Ectodermal cell (in vitro differentiated cells): ENCODE results near the gene NR1I2.

Source experiments
- H3K27ac ChIP-seq: 2 replicates; pipeline ENCODE4 v1.7.0; 2013; ENCODE audit warnings: mild to moderate bottlenecking, low read depth, low read length; ENCODE audit not compliant: insufficient read depth, poor library complexity, severe bottlenecking
- H3K27me3 ChIP-seq: 2 replicates; pipeline ENCODE4 v1.7.0; 2013; ENCODE audit warnings: mild to moderate bottlenecking, low read length; ENCODE audit not compliant: insufficient read depth, control insufficient read depth, poor library complexity, severe bottlenecking
- H3K36me3 ChIP-seq: one replicate; pipeline ENCODE4 v1.7.0; 2013; ENCODE audit warnings: low read length; ENCODE audit not compliant: control insufficient read depth, insufficient read depth
- H3K4me1 ChIP-seq: one replicate; pipeline ENCODE4 v1.7.0; 2013; ENCODE audit warnings: low read length; ENCODE audit not compliant: control insufficient read depth, insufficient read depth
- H3K4me3 ChIP-seq: 2 replicates; pipeline ENCODE4 v1.7.0; 2013; ENCODE audit warnings: low read depth, low read length, control low read depth; ENCODE audit not compliant: insufficient read depth
- H3K9me3 ChIP-seq: 2 replicates; pipeline ENCODE4 v1.7.0; 2013; ENCODE audit warnings: mild to moderate bottlenecking, low read length, moderate library complexity; ENCODE audit not compliant: control insufficient read depth
- WGBS, 2 experiments: methylation state at CpG; one replicate each; pipeline ENCODE4 v1.1.7; 2013; ENCODE audit warnings: missing lambda C conversion rate in 2 of 2; 5-methylcytosine and 5-hydroxymethylcytosine counted together

The NR1I2 gene

GRCh38 chr3:119835556-119835955 is 53.7 kb downstream of the NR1I2 start:
- H3K4me1 ChIP-seq = no peaks in the 10 kb centered on the region
- H3K27ac ChIP-seq = no peak overlapping the region
- H3K36me3 ChIP-seq = no peaks in the 10 kb centered on the region

DNA sequence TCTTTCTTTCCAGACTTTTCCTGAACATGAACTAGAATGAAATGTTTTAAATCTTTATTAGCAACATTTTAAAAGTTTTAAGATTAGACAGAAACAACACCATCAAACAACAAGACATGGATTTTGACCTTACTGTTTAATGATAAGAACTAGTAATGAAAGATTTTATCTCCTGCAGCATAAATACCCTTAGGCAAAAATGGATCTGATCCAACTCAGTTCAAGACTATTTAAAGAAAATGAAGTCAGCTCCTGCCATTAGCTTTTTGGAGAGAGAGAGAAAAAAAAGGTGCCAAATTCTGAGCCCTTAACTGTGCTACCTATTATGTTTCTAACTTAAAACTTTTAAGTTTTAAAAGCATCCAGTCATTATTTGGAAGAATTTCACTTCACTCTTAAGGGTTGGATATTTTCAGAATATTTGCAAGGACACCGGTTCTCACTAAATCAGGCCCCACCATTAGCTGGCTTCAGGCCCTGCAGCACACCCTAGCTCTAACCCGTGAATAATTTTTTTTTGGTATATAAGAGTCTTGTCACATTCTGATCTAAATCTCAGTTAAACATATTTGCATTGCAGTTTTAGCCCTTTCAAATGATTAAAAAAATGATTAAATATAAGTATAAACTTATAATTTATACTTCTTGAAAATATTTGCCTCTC is 60.0 kb downstream of the NR1I2 start:
- 67 to 100% methylated on average over 1 to 2 of the region's 2 CpGs for WGBS, 2 experiments
- Histone ChIP-seq H3K27ac (no peak overlapping the region), H3K4me1 (no peaks in the 10 kb centered on the region), H3K4me3 (no peak overlapping the region), H3K27me3 (no peaks in the 10 kb centered on the region), H3K9me3 (no peaks in the 10 kb centered on the region), H3K36me3 (no peaks in the 10 kb centered on the region)

More at GRCh38 chr3:119835556-119835955, 53.7 kb downstream of the NR1I2 start:
- no peaks in the 10 kb centered on the region for H3K9me3 ChIP-seq
- no peak overlapping the region for H3K4me3 ChIP-seq
- H3K27me3 ChIP-seq = no peaks in the 10 kb centered on the region

DNA sequence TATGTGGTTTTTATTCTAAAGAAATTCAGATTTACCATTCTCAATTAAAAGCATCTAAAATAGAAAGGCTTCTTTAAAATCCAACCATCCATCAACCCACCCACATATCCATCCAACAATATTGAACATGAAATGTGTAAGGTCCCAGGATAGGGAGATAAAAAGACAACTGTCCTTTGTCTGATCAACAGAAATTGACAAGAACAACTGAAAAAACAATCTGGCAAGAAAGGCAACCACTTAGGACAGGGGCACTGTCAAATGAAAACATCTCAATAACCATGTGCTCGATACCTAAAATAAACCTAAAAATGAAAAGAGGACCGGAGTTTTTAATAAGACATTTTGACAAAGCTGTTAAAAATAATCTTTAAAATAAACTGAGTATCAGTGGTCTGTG is 67.2 kb downstream of the NR1I2 start:
- no peak overlapping the region for H3K27ac ChIP-seq
- 97 to 100% methylated on average over 1 to 2 of the region's 2 CpGs for WGBS, 2 experiments
- H3K4me1 ChIP-seq = no peaks in the 10 kb centered on the region
- H3K36me3 ChIP-seq = no peaks in the 10 kb centered on the region
- H3K4me3 ChIP-seq = no peak overlapping the region
- no peaks in the 10 kb centered on the region for H3K27me3 ChIP-seq
- no peaks in the 10 kb centered on the region for H3K9me3 ChIP-seq

DNA sequence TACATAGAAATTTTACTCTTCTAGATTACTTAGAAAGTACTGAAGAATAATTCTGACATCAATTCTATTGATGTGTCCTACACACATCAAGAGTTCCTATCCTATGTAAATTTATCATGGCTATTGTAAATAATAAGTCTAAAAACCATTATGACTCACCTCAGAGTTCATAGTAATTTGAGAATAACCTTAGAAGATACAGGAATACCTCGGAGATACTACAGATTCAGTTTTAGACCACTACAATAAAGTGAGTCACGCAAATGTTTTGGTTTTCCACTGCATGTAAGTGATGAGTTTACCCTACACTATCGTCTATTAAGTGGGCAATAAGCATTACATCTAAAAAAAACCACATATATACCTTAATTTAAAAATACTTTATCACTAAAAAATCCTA is 74.8 kb downstream of the NR1I2 start:
- Histone ChIP-seq H3K27me3 (no peaks in the 10 kb centered on the region), H3K27ac (no peak overlapping the region), H3K4me3 (no peak overlapping the region), H3K36me3 (peaks cover 14% of the 10 kb centered on the region), H3K4me1 (no peaks in the 10 kb centered on the region), H3K9me3 (no peaks in the 10 kb centered on the region)
- 95 to 98% methylated on average over 3 of the region's 3 CpGs for WGBS, 2 experiments

DNA sequence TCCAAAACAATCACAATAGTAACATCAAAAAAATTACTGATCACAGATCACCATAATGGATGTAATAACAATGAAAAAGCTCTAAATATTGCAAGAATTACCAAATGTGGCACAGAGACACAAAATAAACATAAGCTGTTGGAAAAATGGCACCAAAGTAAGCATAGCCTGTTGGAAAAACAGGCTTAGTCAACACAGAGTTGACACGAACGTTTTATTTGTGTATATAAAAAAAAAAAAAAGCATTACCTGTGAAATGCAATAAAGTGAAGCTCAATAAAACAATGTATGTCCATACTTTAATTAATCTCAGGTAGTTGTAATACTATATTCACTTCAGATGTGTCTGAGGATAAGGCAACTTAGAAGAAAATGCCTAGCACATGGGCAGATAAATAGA is 77.1 kb downstream of the NR1I2 start:
- no peak overlapping the region for H3K4me3 ChIP-seq
- H3K27ac ChIP-seq = no peak overlapping the region
- H3K9me3 ChIP-seq = no peaks in the 10 kb centered on the region
- peaks cover 24% of the 10 kb centered on the region for H3K36me3 ChIP-seq
- H3K4me1 ChIP-seq = no peaks in the 10 kb centered on the region
- 100% methylated on average over 2 of the region's 2 CpGs; no CpG with 5 or more reads in 1 of the 2 experiments for WGBS, 2 experiments
- H3K27me3 ChIP-seq = no peaks in the 10 kb centered on the region

DNA sequence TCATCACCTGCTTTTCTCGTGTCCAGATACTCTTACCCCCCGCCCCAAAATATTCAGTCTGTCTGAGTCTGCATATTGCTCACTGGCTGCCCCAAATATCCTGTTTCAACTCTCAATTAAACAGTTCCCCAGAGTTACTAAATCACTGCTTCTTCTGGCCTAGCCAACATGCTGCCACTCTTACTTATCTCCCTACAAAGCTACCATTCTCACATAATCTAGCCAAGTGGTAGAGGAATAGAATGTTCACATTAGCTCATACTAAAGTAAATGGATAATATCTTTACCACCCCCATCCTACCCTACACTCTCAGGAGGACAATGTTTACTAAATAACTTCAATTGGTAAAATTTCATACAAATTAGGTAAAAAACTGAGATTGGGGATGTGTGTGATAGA is 77.8 kb downstream of the NR1I2 start:
- H3K36me3 ChIP-seq = peaks cover 24% of the 10 kb centered on the region
- H3K27me3 ChIP-seq = no peaks in the 10 kb centered on the region
- 88 to 93% methylated on average over 2 of the region's 2 CpGs for WGBS, 2 experiments
- H3K4me1 ChIP-seq = no peaks in the 10 kb centered on the region
- no peak overlapping the region for H3K4me3 ChIP-seq
- no peaks in the 10 kb centered on the region for H3K9me3 ChIP-seq
- no peak overlapping the region for H3K27ac ChIP-seq

DNA sequence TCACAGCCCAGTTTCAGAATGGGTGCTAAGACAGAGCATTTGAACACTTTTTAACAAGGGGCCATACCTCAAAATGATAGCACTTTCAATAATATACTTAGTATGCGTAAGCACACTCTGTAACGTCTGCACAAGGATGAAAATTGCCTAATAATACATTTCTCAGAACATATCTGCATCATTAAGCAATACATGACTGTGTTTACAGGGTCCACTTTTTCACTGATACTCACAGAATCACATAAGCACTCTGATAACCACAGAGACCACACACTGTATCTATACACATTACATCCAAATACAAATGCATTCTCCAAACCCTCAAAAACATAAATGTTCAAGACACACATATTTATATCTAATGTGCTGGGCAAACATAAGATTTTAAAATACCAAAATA is 79.8 kb downstream of the NR1I2 start:
- no peaks in the 10 kb centered on the region for H3K4me1 ChIP-seq
- WGBS, 2 experiments = 96 to 97% methylated on average over 2 of the region's 2 CpGs
- H3K9me3 ChIP-seq = no peaks in the 10 kb centered on the region
- H3K36me3 ChIP-seq = peaks cover 24% of the 10 kb centered on the region
- no peak overlapping the region for H3K4me3 ChIP-seq
- no peak overlapping the region for H3K27ac ChIP-seq
- no peaks in the 10 kb centered on the region for H3K27me3 ChIP-seq

GRCh38 chr3:119862616-119863015 is 80.7 kb downstream of the NR1I2 start:
- 91 to 100% methylated on average over 1 to 2 of the region's 2 CpGs for WGBS, 2 experiments
- H3K4me1 ChIP-seq = no peaks in the 10 kb centered on the region
- peaks cover 15% of the 10 kb centered on the region for H3K36me3 ChIP-seq

GRCh38 chr3:119864476-119864875 is 82.6 kb downstream of the NR1I2 start:
- Histone ChIP-seq H3K4me3 (no peak overlapping the region), H3K4me1 (no peaks in the 10 kb centered on the region), H3K9me3 (no peaks in the 10 kb centered on the region), H3K36me3 (peaks cover 10% of the 10 kb centered on the region), H3K27ac (no peak overlapping the region), H3K27me3 (no peaks in the 10 kb centered on the region)
- 97 to 98% methylated on average over 7 of the region's 7 CpGs for WGBS, 2 experiments

More at GRCh38 chr3:119862616-119863015, 80.7 kb downstream of the NR1I2 start:
- H3K9me3 ChIP-seq = no peaks in the 10 kb centered on the region
- no peak overlapping the region for H3K27ac ChIP-seq
- H3K4me3 ChIP-seq = no peak overlapping the region
- H3K27me3 ChIP-seq = no peaks in the 10 kb centered on the region
